Neuronal stem cell (in vitro differentiated cells): ENCODE data around the gene ITPR2.

Experiments
- DNase-seq: peaks from one replicate; pipeline ENCODE4 v3.0.0-alpha.2; 2013; ENCODE audit warnings: low spot score
- H2AFZ ChIP-seq: one replicate; pipeline ENCODE4 v1.6.1; 2013; ENCODE audit warnings: mild to moderate bottlenecking, low read length, inconsistent platforms
- H2AK5ac ChIP-seq: 2 replicates; pipeline ENCODE4 v1.6.1; 2013; ENCODE audit warnings: low read depth, mild to moderate bottlenecking, inconsistent platforms, low read length, moderate library complexity, mixed read lengths
- H2BK120ac ChIP-seq: 2 replicates; pipeline ENCODE4 v1.6.1; 2013; ENCODE audit warnings: low read depth, mild to moderate bottlenecking, inconsistent platforms, low read length, moderate library complexity, mixed read lengths
- H2BK12ac ChIP-seq: one replicate; pipeline ENCODE4 v1.6.1; 2013; ENCODE audit warnings: low read length, inconsistent platforms
- H2BK15ac ChIP-seq: 2 replicates; pipeline ENCODE4 v1.6.1; 2013; ENCODE audit warnings: mild to moderate bottlenecking, low read length, inconsistent platforms, mixed read lengths
- H2BK5ac ChIP-seq: one replicate; pipeline ENCODE4 v1.6.1; 2013; ENCODE audit warnings: inconsistent platforms, mild to moderate bottlenecking, low read length, moderate library complexity
- H3K14ac ChIP-seq: one replicate; pipeline ENCODE4 v1.6.1; 2013; ENCODE audit warnings: low read length, inconsistent platforms
- H3K18ac ChIP-seq: 2 replicates; pipeline ENCODE4 v1.6.1; 2013; ENCODE audit warnings: low read length, inconsistent platforms
- H3K23ac ChIP-seq: 2 replicates; pipeline ENCODE4 v1.6.1; 2013; ENCODE audit warnings: low read depth, mild to moderate bottlenecking, mixed read lengths, low read length, inconsistent platforms; ENCODE audit not compliant: poor library complexity
- H3K27ac ChIP-seq: replicated peaks from 3 replicates; pipeline ENCODE4 v1.5.1; 2013; ENCODE audit warnings: low read length, inconsistent platforms
- H3K27me3 ChIP-seq, 3 experiments: 2 replicates each; pipeline ENCODE4 v1.6.1; 2013; ENCODE audit warnings: low read length in 3 of 3, mild to moderate bottlenecking in 2 of 3, inconsistent platforms in 1 of 3, low read depth in 1 of 3, mixed read lengths in 1 of 3, moderate library complexity in 1 of 3; ENCODE audit not compliant: control insufficient read depth in 3 of 3, insufficient read depth in 3 of 3
- H3K36me3 ChIP-seq, 2 donors: replicated peaks in 1 of 2; 2 replicates each; pipeline ENCODE4 v1.6.1; 2013; ENCODE audit warnings: low read length in 2 of 2; ENCODE audit not compliant: control insufficient read depth in 2 of 2, insufficient read depth in 2 of 2
- H3K4ac ChIP-seq: 2 replicates; pipeline ENCODE4 v1.6.1; 2013; ENCODE audit warnings: inconsistent platforms, mild to moderate bottlenecking, low read length, moderate library complexity
- H3K4me1 ChIP-seq, 2 donors: 1 replicate in 1 of 2; 2 replicates in 1 of 2; pipeline ENCODE4 v1.6.1; 2013; ENCODE audit warnings: low read length in 2 of 2, low read depth in 1 of 2; ENCODE audit not compliant: control insufficient read depth in 2 of 2, insufficient read depth in 1 of 2
- H3K4me2 ChIP-seq: one replicate; pipeline ENCODE4 v1.6.1; 2013; ENCODE audit warnings: mild to moderate bottlenecking, low read length, inconsistent platforms; ENCODE audit not compliant: insufficient read depth, poor library complexity, severe bottlenecking
- H3K4me3 ChIP-seq, 2 donors: 2 replicates each; pipeline ENCODE4 v1.5.1; 2013; ENCODE audit warnings: low read length in 2 of 2, mild to moderate bottlenecking in 2 of 2, inconsistent platforms in 1 of 2, moderate library complexity in 1 of 2
- H3K79me1 ChIP-seq: one replicate; pipeline ENCODE4 v1.6.1; 2013; ENCODE audit warnings: low read depth, mild to moderate bottlenecking, inconsistent platforms, low read length, moderate library complexity
- H3K9ac ChIP-seq: one replicate; pipeline ENCODE4 v1.6.1; 2013; ENCODE audit warnings: mild to moderate bottlenecking, low read depth, low read length, inconsistent platforms; ENCODE audit not compliant: poor library complexity
- H3K9me3 ChIP-seq, 2 donors: replicated peaks in 1 of 2; 2 replicates each; pipeline versions ENCODE3 to v1.6.1; 2013; ENCODE audit warnings: low read length in 2 of 2, mild to moderate bottlenecking in 2 of 2, inconsistent platforms in 1 of 2, low read depth in 1 of 2, mixed read lengths in 1 of 2, moderate library complexity in 1 of 2; ENCODE audit not compliant: control insufficient read depth in 2 of 2, insufficient read depth in 1 of 2
- H4K8ac ChIP-seq: one replicate; pipeline ENCODE4 v1.6.1; 2013; ENCODE audit warnings: low read depth, mild to moderate bottlenecking, inconsistent platforms, low read length, moderate library complexity
- H4K91ac ChIP-seq: one replicate; pipeline ENCODE4 v1.6.1; 2013; ENCODE audit warnings: low read length, low read depth, mild to moderate bottlenecking, inconsistent platforms; ENCODE audit not compliant: poor library complexity
- WGBS, 2 donors: extraction: QIAGEN DNeasy Blood & Tissue Kit; methylation state at CpG; one replicate each; pipeline ENCODE4 v1.1.7; 2013; ENCODE audit warnings: missing lambda C conversion rate in 2 of 2, mixed read lengths in 1 of 2; ENCODE audit not compliant: insufficient read length in 2 of 2, insufficient replicate concordance in 1 of 2; ENCODE audit errors: extremely low coverage in 2 of 2; 5-methylcytosine and 5-hydroxymethylcytosine counted together

Gene ITPR2

GRCh38 chr12:26451763-26452162 is 381.2 kb downstream of the ITPR2 start:
- no peak overlapping the region for H3K23ac ChIP-seq
- no peak overlapping the region for H3K27ac ChIP-seq
- H3K36me3 ChIP-seq, result no peaks in the 10 kb centered on the region
- WGBS, 2 donors, result no CpG with 5 or more reads among the region's 4 CpGs
- no peak overlapping the region for H3K18ac ChIP-seq
- no peak overlapping the region for H3K9ac ChIP-seq
- no peaks in the 10 kb centered on the region for H3K79me1 ChIP-seq
- no peak overlapping the region for H3K4ac ChIP-seq
- no peak overlapping the region for H2BK120ac ChIP-seq
- no peak overlapping the region for H2BK12ac ChIP-seq
- no peak overlapping the region for H2BK15ac ChIP-seq
- H3K27me3 ChIP-seq, result no peaks in the 10 kb centered on the region
- H2AK5ac ChIP-seq, result no peak overlapping the region
- DNase-seq, result no peak
- no peaks in the 10 kb centered on the region for H3K9me3 ChIP-seq
- no peak overlapping the region for H4K91ac ChIP-seq
- H2AFZ ChIP-seq, result no peak overlapping the region
- no peak overlapping the region for H4K8ac ChIP-seq
- H3K4me1 ChIP-seq, result peaks cover 0 to 2% of the 10 kb centered on the region in 2 donors
- no peak overlapping the region for H3K14ac ChIP-seq
- no peak overlapping the region for H2BK5ac ChIP-seq
- H3K4me3 ChIP-seq, result no peak overlapping the region
- H3K4me2 ChIP-seq, result no peak overlapping the region

GRCh38 chr12:26445909-26446308 is 387.1 kb downstream of the ITPR2 start:
- no CpG with 5 or more reads among the region's 2 CpGs for WGBS, 2 donors
- H3K27me3 ChIP-seq, result no peaks in the 10 kb centered on the region
- H3K4me1 ChIP-seq, result no peaks in the 10 kb centered on the region
- H3K4ac ChIP-seq, result no peak overlapping the region
- no peak overlapping the region for H3K27ac ChIP-seq
- DNase-seq, result no peak
- no peak overlapping the region for H2AK5ac ChIP-seq
- no peak overlapping the region for H2BK15ac ChIP-seq
- no peak overlapping the region for H3K23ac ChIP-seq
- H2BK5ac ChIP-seq, result no peak overlapping the region
- H2BK120ac ChIP-seq, result no peak overlapping the region
- no peak overlapping the region for H4K91ac ChIP-seq
- H3K9me3 ChIP-seq, result no peaks in the 10 kb centered on the region
- H3K79me1 ChIP-seq, result no peaks in the 10 kb centered on the region
- no peak overlapping the region for H3K4me3 ChIP-seq
- no peak overlapping the region for H4K8ac ChIP-seq
- H3K9ac ChIP-seq, result no peak overlapping the region
- H3K4me2 ChIP-seq, result no peak overlapping the region
- no peak overlapping the region for H3K18ac ChIP-seq
- H3K14ac ChIP-seq, result no peak overlapping the region
- no peak overlapping the region for H2BK12ac ChIP-seq
- no peak overlapping the region for H2AFZ ChIP-seq
- no peaks in the 10 kb centered on the region for H3K36me3 ChIP-seq

GRCh38 chr12:26443309-26443708 is 389.7 kb downstream of the ITPR2 start:
- Histone ChIP-seq H3K4me1 (no peaks in the 10 kb centered on the region), H3K79me1 (no peaks in the 10 kb centered on the region), H4K91ac (no peak overlapping the region), H2BK120ac (no peak overlapping the region), H3K27ac (no peak overlapping the region), H3K9ac (no peak overlapping the region), H3K4ac (no peak overlapping the region), H3K4me2 (no peak overlapping the region), H2BK15ac (no peak overlapping the region), H3K36me3 (no peaks in the 10 kb centered on the region), H3K23ac (no peak overlapping the region), H3K9me3 (no peaks in the 10 kb centered on the region), H2AK5ac (no peak overlapping the region), H3K4me3 (no peak overlapping the region), H3K14ac (no peak overlapping the region), H2AFZ (no peak overlapping the region), H4K8ac (no peak overlapping the region), H2BK12ac (no peak overlapping the region), H3K18ac (no peak overlapping the region), H3K27me3 (no peaks in the 10 kb centered on the region), H2BK5ac (no peak overlapping the region)
- no peak for DNase-seq
- no CpG with 5 or more reads among the region's 2 CpGs for WGBS, 2 donors

GRCh38 chr12:26441434-26441833 is 391.6 kb downstream of the ITPR2 start:
- no CpG with 5 or more reads among the region's 1 CpG for WGBS, 2 donors
- Histone ChIP-seq H3K79me1 (no peaks in the 10 kb centered on the region), H3K27ac (no peak overlapping the region), H3K18ac (no peak overlapping the region), H2BK15ac (no peak overlapping the region), H3K4me1 (no peaks in the 10 kb centered on the region), H3K4me3 (no peak overlapping the region), H3K14ac (no peak overlapping the region), H3K9ac (no peak overlapping the region), H2AFZ (no peak overlapping the region), H2BK120ac (no peak overlapping the region), H3K4ac (no peak overlapping the region), H4K91ac (no peak overlapping the region), H3K4me2 (no peak overlapping the region), H3K9me3 (no peaks in the 10 kb centered on the region), H3K36me3 (no peaks in the 10 kb centered on the region), H2BK12ac (no peak overlapping the region), H3K23ac (no peak overlapping the region), H4K8ac (no peak overlapping the region), H2BK5ac (no peak overlapping the region), H3K27me3 (no peaks in the 10 kb centered on the region), H2AK5ac (no peak overlapping the region)
- no peak for DNase-seq
